DMS79 treated with DMSO at 0.1 percent for 48 hours (cell line): ENCODE results near the gene TRMT2A.
A peak's percentile ranks its signal among the peaks of the same experiment; 100 is the strongest.
"Not testable (repeated sequence)": the region's sequence is repeated elsewhere in the genome, so short reads cannot be mapped to it uniquely, and the experiment has no call there.

Experiments used
- DNase-seq: peaks from one replicate; lab custom pipeline; 2025; lab: John Stamatoyannopoulos, UW

The TRMT2A gene

GRCh38 chr22:20116951-20117632 lies at the start of gene TRMT2A:
Gene TRMT2A, minus strand, starts transcription at chr22:20117226. Its CDS starts 320 bp downstream, at chr22:20116906.
- peak; percentile 73 for DNase-seq

GRCh38 chr22:20166703-20167102 lies 49.7 kb upstream of the TRMT2A start:
- no peak for DNase-seq

- DNase-seq, result no peak
Observed at GRCh38 chr22:20165913-20166312, 48.9 kb upstream of the TRMT2A start.

GRCh38 chr22:20165421-20165820 lies 48.4 kb upstream of the TRMT2A start:
- no peak for DNase-seq

- DNase-seq, result no peak
Observed at GRCh38 chr22:20164863-20165262, 47.8 kb upstream of the TRMT2A start.

- no peak for DNase-seq
Observed at GRCh38 chr22:20160041-20160440, 43.0 kb upstream of the TRMT2A start.

GRCh38 chr22:20159531-20159930 lies 42.5 kb upstream of the TRMT2A start:
- DNase-seq, result not testable (repeated sequence)

GRCh38 chr22:20159076-20159475 lies 42.0 kb upstream of the TRMT2A start:
- DNase-seq, result no peak

GRCh38 chr22:20158391-20159036 lies 41.5 kb upstream of the TRMT2A start:
- no peak for DNase-seq

- no peak for DNase-seq
Observed at GRCh38 chr22:20157430-20158183, 40.6 kb upstream of the TRMT2A start.

- DNase-seq, result peak; percentile 26
Observed at GRCh38 chr22:20156611-20157429, 39.8 kb upstream of the TRMT2A start.

- DNase-seq, result no peak
Observed at GRCh38 chr22:20156042-20156389, 39.0 kb upstream of the TRMT2A start.

- peak; percentile 49 for DNase-seq
Observed at GRCh38 chr22:20155330-20156041, 38.5 kb upstream of the TRMT2A start.

- no peak for DNase-seq
Observed at GRCh38 chr22:20154602-20155187, 37.7 kb upstream of the TRMT2A start.

- no peak for DNase-seq
Observed at GRCh38 chr22:20153945-20154344, 36.9 kb upstream of the TRMT2A start.

GRCh38 chr22:20152464-20152890 lies 35.5 kb upstream of the TRMT2A start:
- DNase-seq, result no peak

GRCh38 chr22:20151276-20151588 lies 34.2 kb upstream of the TRMT2A start:
- no peak for DNase-seq

GRCh38 chr22:20150381-20151275 lies 33.6 kb upstream of the TRMT2A start, which contains the start of gene CCDC188:
Gene CCDC188, minus strand, starts transcription at chr22:20151055. Its CDS starts 69 bp downstream, at chr22:20150986.
- DNase-seq, result no peak

- DNase-seq, result no peak
Observed at GRCh38 chr22:20149257-20150250, 32.5 kb upstream of the TRMT2A start.
